HG03135 (cell line): ENCODE results near the gene ATP5F1C.

Experiments used
- ATAC-seq: cut with Tn5 transposase; IDR thresholded peaks from one replicate; pipeline ENCODE4 v1.9.1; 2021; ENCODE audit warnings: mild to moderate bottlenecking, moderate library complexity; ENCODE audit not compliant: unreplicated experiment

The ATP5F1C gene

GRCh38 chr10:7836571-7836970, 48.6 kb downstream of the ATP5F1C start:
- no peak for ATAC-seq

- ATAC-seq: no peak
Measured at GRCh38 chr10:7846591-7846990, 58.6 kb downstream of the ATP5F1C start.

- ATAC-seq: no peak
Measured at GRCh38 chr10:7853226-7853842, 65.4 kb downstream of the ATP5F1C start.

GRCh38 chr10:7853890-7854289, 65.9 kb downstream of the ATP5F1C start:
- ATAC-seq: no peak

GRCh38 chr10:7855205-7855604, 67.2 kb downstream of the ATP5F1C start:
- ATAC-seq: no peak

GRCh38 chr10:7856678-7857077, 68.7 kb downstream of the ATP5F1C start:
- ATAC-seq: no peak

GRCh38 chr10:7857262-7857661, 69.3 kb downstream of the ATP5F1C start:
- no peak for ATAC-seq
